ENCODE data around the gene CTSA. TPM values are rescaled to one million over a fixed set of nuclear protein-coding genes. Genes with fewer than 3 reads are reported as not detected.
A peak's percentile ranks its signal among the peaks of the same experiment; 100 is the strongest.
"Not testable (repeated sequence)": the region's sequence is repeated elsewhere in the genome, so short reads cannot be mapped to it uniquely, and the experiment has no call there.

The CTSA gene
- total RNA-seq, 1 experiment from 2014 or later, result 27.9 TPM

DNA sequence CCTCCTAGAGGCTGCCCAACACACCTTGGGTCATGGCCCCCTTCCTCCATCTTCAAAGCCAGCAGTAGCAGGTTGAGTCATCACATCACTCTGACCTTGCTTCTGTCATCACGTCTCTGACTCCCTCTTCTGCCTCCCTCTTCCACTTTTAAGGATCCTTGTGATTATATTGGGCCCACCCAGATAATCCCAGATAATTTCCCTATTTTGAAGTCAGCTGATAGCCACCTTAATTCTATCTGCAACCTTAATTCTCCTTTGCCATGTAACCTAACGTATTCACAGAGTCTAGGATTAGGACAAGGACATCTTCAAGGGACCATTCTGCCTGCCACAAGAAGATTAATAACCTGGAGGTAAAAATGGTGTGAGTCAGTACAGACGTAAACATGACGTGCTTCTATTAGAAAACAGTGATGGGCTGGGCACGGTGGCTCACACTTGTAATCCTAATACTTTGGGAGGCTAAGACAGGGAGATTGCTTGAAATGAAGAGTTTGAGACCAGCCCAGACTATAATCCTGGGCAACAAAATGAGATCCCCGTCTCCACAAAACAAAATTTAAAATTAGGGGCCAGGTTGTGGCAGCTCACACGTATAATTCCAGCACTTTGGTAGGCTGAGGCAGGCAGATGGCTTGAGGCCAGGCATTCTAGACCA, 30.4 kb upstream of the CTSA start:
- H3K9me3 ChIP-seq, result no peaks in the 10 kb centered on the region
- DNase-seq, result no peak
- no peaks in the 10 kb centered on the region for H3K36me3 ChIP-seq
- H3K27me3 ChIP-seq, result no peaks in the 10 kb centered on the region
- H3K4me3 ChIP-seq, result no peak overlapping the region

DNA sequence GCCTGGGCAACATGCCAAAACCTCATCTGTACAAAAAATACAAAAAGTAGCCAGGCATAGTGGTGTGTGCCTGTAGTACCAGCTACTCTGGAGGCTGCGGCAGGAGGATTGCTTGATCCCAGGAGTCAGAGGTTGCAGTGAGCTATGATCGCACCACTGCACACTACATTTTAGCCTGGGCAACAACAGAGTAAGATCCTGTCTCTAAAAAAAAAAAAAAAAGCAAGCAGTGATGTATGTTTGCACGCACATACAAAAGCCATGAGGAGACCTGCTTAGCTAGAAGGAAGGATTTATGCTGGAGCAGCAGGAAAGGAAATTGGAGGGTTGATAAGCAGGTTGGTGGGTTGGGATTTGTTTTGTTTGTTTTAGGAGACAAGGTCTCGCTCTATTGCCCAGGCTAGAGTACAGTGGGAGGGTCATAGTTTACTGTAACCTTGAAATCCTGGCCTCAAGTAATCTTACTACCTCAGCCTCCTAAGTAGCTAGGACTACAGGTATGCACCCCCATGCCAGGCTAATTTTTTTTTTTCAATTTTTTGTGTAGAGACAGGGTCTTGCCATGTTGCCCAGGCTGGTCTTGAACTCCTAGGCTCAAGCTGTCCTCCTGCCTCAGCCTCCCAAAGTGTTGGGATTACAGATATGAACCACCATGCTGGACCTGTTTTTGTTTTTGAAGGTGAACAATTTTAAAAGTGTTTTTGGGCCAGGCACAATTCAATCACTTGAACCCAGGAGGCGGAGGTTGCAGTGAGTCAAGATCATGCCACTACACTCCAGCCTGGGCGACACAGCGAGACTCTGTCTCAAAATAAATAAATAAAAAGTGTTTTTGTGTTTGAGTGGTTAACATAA, 29.7 kb upstream of the CTSA start:
- H3K27me3 ChIP-seq, result no peaks in the 10 kb centered on the region
- DNase-seq, result no peak
- H3K9me3 ChIP-seq, result no peaks in the 10 kb centered on the region
- no peaks in the 10 kb centered on the region for H3K36me3 ChIP-seq
- H3K4me3 ChIP-seq, result no peak overlapping the region

DNA sequence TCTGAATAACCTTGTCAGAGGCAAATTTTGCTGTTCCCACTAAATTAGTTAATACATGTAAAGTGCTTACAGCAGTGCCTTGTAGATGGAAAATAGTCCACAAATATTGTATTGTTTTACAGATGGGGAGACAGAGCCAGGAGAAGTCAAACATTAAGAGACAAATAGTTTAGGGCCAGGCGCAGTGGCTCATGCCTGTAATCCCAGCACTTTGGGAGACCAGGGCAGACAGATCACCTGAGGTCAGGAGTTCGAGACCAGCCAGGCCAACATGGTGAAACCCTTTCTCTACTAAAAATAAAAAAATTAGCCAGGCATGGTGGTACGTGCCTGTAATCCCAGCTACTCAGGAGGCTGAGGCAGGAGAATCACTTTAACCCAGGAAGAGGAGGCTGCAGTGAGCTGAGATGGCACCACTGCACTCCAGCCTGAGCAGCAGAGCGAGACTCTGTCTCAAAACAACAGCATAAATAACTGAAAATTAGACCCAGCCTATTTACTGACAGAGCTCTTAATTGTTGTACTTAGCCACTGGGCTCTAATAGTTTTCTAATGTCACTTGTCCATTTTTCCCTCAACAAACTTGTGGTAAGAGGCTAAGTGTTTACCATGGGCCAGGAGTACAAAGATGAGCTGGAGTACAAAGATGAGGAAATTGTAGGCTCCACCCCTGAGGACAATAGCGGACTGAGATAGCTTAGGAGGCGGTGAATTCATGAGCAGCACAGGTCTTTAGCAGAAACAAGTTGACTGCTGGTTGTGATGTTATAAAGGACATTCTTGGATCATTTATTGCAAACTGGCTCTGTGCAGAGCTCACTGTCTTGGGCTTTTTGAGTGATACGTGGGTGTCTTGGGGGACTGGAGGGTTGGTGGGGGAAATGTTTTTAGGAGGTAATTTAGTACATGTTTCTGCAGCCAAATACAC, 27.3 kb upstream of the CTSA start:
- Histone ChIP-seq H3K9me3 (no peaks in the 10 kb centered on the region), H3K4me3 (no peak overlapping the region), H3K36me3 (no peaks in the 10 kb centered on the region), H3K27me3 (no peaks in the 10 kb centered on the region)
- DNase-seq, result no peak

DNA sequence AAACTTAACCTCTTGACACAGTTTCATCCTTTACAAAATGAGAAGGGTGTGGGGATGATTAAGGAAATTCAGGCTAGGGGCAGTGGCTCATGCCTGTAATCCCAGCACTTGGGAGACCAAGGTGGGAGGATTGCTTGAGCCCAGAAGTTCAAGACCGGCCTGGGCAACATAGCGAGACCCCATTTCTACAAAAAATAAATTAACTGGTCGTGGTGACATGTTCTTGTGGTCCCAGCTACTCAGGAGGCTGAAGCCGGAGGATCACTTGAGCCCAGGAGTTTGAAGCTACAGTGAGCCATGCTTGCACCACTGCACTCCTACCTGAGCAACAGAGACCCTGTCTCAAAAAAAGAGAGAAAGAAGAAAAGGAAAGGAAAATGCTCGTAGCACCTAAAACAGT, 24.7 kb upstream of the CTSA start:
- DNase-seq, result no peak
- no peaks in the 10 kb centered on the region for H3K36me3 ChIP-seq
- H3K4me3 ChIP-seq, result no peak overlapping the region
- H3K27me3 ChIP-seq, result no peaks in the 10 kb centered on the region
- no peaks in the 10 kb centered on the region for H3K9me3 ChIP-seq

DNA sequence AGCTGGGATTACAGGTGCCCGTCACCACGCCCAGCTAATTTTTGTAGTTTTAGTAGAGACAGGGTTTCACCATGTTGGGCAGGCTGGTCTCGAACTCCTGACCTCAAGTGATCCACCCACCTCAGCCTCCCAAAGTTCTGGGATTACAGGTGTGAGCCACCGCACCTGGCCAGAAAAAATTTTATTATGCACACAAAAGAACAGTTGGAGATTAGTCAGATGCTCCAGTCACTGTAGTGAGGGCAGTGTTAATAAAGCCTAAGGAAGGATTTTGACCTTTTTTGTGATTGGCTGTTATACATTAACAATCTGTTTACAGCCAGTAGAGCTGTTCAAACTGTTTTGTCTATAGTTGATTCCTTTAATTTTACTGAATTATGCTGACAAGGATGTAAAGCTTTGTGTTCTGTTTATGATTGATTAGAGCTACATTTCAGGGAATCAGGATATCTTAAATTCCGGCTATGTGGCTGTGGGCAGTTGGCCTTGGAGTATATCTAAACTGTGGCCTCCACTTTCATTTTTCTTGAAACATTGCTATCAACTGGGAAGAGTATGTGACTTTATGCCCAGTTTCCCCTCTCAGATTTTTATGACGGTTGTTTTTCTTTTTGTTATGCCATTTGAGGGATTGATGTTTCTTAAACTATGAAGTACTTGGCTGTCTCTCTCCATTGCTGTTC, 23.9 kb upstream of the CTSA start:
- H3K36me3 ChIP-seq, result no peaks in the 10 kb centered on the region

DNA sequence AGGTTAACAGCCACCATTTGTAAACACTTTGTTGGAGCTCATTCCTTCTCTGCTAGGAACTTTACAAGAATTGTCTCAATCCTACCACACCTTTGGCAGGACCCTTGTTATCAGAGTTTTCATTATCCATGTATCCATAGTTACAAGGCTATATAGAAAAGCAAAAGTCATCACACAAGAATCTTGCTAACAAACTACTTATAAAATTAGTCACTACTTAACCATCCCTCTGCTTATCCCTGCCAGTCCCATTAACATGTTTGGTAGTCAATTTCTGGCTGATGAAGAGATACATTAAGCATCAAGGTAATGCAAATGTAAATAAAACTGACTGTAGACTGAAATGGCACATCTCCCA, 23.3 kb upstream of the CTSA start:
- Histone ChIP-seq H3K9me3 (no peaks in the 10 kb centered on the region), H3K27me3 (no peaks in the 10 kb centered on the region), H3K4me3 (no peak overlapping the region), H3K36me3 (peaks cover 3% of the 10 kb centered on the region; the same call in 1 of the 2 replicates)
- no peak for DNase-seq

More for the DNA sequence above, 23.9 kb upstream of the CTSA start:
- H3K27me3 ChIP-seq, result no peaks in the 10 kb centered on the region
- H3K9me3 ChIP-seq, result no peaks in the 10 kb centered on the region
- DNase-seq, result no peak
- no peak overlapping the region for H3K4me3 ChIP-seq

DNA sequence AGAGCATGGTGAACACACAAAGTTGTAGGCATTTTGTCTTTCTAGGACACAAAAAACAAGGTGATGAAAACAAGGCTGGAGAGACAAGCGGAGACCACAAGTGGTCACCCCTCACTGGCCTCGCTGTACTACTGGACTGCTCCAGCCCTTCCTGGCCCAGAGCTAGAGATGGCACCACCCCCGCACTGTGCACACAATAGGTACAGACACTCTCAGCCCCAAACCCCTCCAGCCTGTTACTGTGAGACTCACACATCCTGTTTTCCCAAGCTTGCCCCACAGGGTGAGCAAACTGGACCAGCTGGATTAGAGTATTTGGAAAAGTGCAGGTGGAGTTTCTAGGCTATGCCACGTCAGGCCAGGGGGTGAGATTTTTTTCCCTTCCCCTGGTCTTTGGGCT, 18.5 kb upstream of the CTSA start:
- no peaks in the 10 kb centered on the region for H3K9me3 ChIP-seq
- no peak overlapping the region for H3K4me3 ChIP-seq
- peaks cover 18% of the 10 kb centered on the region for H3K36me3 ChIP-seq
- no peaks in the 10 kb centered on the region for H3K27me3 ChIP-seq
- no peak for DNase-seq

DNA sequence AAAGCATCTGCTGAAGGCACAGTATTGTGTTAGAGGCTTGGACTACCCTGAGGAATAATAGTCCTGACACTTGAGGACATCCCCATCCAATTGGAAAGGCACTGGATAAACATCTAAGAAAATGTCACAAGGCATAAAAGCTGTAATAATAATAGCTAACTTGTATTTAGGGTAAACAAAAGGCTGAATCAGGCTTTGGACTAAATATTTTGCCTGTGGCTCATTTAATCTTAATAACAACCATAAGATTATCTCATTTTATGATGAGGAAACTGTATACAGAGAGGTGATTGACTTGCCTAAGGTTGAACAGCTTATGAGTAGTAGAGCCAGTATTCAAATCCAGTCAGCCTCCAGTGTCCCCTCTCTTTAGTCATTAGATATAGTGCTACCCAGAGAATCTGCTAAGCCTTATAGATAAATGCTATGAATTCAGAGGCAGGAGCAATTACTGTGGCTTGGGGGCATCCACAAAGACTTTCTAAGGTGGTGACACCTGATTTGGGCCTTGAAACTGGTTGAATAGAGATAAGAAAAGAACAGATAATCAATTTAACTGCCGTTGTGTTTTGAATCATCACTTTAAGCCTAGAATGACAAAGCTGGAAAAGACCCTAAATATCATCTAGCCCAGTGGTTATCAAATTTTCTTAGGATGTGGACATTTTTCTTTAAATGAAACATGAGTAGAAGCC, 17.6 kb upstream of the CTSA start:
- no peaks in the 10 kb centered on the region for H3K27me3 ChIP-seq
- no peak overlapping the region for H3K4me3 ChIP-seq
- DNase-seq, result no peak
- H3K36me3 ChIP-seq, result peaks cover 21% of the 10 kb centered on the region
- no peaks in the 10 kb centered on the region for H3K9me3 ChIP-seq

DNA sequence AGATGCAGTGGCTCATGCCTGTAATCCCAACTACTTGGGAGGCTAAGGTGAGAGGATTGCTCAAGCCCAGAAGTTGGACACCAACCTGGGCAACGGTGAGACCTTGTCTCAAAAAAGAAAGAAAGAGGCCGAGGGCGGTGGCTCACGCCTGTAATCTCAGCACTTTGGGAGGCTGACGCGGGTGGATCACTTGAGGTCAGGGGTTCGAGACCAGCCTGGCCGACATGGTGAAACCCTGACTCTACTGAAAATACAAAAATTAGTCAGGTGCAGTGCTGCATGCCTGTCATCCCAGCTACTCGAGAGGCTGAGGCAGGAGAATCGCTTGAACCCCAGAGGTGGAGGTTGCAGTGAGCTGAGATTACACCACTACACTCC, 17.0 kb upstream of the CTSA start:
- DNase-seq, result not testable (repeated sequence)

DNA sequence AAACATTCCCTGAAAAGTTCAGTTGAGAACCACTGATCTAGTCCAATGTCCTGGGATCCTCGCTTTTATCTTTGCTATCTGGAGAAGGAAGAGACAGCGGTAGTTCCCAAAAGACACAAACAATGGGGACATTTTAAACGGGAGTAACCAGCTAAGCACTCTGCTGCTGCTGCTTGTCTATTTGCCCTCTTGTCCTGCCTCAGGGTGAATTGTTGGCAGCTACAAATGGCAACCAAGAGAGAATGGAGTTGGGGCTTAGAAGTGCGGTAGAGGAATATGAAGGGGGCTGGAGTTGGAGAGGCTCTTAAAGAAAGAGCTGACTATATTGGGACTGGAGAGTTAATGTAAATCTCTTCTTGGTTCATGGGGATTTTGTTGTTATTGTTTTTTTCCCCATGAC, 16.6 kb upstream of the CTSA start:
- H3K9me3 ChIP-seq, result no peaks in the 10 kb centered on the region
- no peaks in the 10 kb centered on the region for H3K27me3 ChIP-seq
- H3K4me3 ChIP-seq, result no peak overlapping the region
- H3K36me3 ChIP-seq, result peaks cover 21% of the 10 kb centered on the region
- DNase-seq, result no peak

More for the DNA sequence above, 17.0 kb upstream of the CTSA start:
- not testable (repeated sequence) for H3K27me3 ChIP-seq, H3K9me3 ChIP-seq, H3K4me3 ChIP-seq
- H3K36me3 ChIP-seq, result peaks cover 21% of the 10 kb centered on the region

DNA sequence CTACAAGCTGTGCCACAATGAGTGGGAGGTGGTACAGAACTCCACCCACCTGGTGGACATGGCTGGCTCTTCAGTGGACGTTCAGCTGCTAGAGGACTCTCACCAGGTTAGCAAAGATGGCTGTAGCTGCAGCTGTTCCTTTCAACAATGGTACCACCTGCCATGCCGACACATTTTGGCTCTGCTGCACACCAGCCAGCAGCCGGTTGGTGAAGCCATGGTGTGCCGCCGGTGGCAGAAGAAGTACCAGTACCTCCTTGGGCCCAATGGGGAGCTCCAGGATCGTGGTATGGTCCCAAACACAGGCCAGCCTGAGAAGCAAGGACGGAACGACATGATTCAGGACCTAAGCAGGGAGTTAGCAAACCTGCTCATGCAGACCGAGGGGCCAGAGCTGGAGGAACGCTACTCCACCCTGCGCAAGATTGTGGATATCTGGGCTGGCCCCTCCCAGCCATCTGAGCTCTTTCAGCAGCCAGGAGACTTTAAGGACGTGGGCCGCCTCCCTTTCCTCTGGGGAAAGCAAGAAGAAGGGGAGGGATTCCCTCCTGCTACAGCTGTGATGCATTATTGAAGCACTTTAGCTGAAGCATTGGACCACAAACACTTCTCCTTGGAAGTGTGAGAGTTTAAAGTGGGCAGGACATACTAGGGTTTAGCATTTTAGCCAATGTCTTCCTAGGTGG, 12.9 kb upstream of the CTSA start:
- peaks cover 27% of the 10 kb centered on the region for H3K36me3 ChIP-seq
- no peaks in the 10 kb centered on the region for H3K9me3 ChIP-seq
- H3K27me3 ChIP-seq, result no peaks in the 10 kb centered on the region
- DNase-seq, result no peak
- H3K4me3 ChIP-seq, result no peak overlapping the region

DNA sequence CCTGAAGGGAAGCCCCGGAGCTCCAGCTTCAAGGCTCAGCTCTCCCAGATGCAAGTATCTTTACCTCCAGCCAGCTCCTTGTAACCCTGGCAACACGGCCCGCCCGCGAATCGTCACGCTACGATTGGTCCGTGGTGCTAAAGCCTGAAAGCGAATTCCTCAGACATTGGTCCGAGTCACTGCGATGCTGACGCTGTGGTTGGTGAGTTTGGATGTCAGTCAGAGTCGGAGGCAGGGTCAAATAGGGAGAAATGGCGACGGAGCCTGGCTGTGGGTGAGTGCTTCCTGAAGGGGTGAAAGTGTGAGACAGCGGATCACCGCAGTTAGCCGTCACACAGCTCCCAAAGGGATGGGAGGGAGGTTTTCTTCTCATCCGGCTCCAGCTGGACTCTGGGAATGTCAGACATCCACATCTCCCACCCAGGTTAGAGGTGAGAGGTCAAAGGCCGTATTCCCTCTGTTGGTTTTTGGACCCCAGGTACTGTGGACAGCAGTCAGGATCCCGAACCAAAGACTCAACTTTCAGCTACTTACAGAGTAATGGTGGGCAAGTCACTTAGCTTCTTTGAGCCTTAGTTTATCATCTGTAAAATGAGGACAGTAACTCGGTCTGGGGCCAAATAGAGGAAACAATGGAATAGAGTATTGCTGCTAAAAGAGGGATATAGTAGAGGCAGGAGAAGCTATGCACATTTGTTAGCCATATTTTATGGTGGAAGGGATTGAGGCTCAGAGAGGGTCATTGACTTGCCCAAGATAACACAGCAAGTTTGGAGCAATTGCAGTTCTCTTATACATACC, 9.9 kb upstream of the CTSA start, which contains the start of gene ZSWIM1:
ZSWIM1 (plus strand) TSS at position 240 of the 801 bp plus-strand sequence. CDS start 1,366 bp downstream, outside the sequence.
- H3K27me3 ChIP-seq, result no peaks in the 10 kb centered on the region
- DNase-seq, result peak; percentile 98
- H3K9me3 ChIP-seq, result no peaks in the 10 kb centered on the region
- peak within 1 kb of the TSS; percentile 79 for H3K4me3 ChIP-seq
- peaks cover 37% of the 10 kb centered on the region for H3K36me3 ChIP-seq

DNA sequence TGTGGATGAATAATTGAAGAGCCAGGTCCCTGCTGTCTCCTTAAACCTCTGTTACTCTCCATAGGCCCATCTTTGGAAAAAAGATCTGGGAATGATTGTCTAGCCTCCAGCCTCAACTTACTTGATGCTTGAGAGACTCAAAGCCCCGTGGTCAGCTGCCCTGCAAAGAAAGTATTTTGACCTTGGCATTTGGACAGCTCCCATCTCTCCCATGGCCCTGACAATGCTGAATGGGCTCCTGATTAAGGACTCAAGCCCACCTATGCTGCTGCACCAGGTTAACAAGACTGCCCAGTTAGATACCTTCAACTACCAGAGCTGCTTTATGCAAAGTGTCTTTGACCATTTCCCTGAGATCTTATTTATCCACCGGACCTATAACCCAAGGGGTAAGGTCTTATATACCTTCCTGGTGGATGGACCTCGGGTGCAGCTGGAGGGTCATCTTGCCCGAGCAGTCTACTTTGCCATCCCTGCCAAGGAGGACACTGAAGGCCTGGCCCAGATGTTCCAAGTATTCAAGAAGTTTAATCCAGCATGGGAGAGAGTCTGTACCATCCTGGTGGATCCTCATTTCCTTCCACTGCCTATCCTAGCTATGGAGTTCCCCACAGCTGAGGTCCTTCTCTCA, 8.6 kb upstream of the CTSA start:
- no peak for DNase-seq
- H3K36me3 ChIP-seq, result peaks cover 36% of the 10 kb centered on the region

DNA sequence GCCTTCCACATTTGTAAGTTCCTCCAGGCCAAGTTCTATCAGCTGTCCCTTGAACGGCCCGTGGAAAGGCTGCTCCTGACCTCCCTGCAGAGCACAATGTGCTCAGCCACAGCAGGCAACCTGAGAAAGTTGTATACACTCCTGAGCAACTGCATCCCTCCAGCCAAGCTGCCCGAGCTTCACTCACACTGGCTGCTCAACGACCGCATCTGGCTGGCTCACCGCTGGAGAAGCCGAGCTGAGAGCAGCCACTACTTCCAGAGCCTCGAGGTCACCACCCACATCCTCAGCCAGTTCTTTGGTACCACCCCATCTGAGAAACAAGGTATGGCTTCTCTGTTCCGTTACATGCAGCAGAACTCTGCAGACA, 8.1 kb upstream of the CTSA start:
- no peak overlapping the region for H3K4me3 ChIP-seq
- H3K36me3 ChIP-seq, result peaks cover 33% of the 10 kb centered on the region
- H3K9me3 ChIP-seq, result no peaks in the 10 kb centered on the region
- DNase-seq, result no peak
- H3K27me3 ChIP-seq, result no peaks in the 10 kb centered on the region

More for the DNA sequence above, 8.6 kb upstream of the CTSA start:
- no peaks in the 10 kb centered on the region for H3K27me3 ChIP-seq
- H3K9me3 ChIP-seq, result no peaks in the 10 kb centered on the region
- H3K4me3 ChIP-seq, result no peak overlapping the region

Data from MG63 (cell line).